Bronchial smooth muscle cell (primary cell): ENCODE measurements around the gene GFRA1. TPM values are rescaled to one million over a fixed set of nuclear protein-coding genes. Genes with fewer than 3 reads are reported as not detected.

Experiments used
- total RNA-seq: library from RNA; depleted of rRNA; stranded (reverse); fragments of >200 nt; gene quantifications from 2 replicates; pipeline ENCODE4 v1.2.1, GENCODE V29; 2014

Gene GFRA1
- under 0.01 TPM in 2 replicates for total RNA-seq

GRCh38 chr10:116272440-116273283 lies at the start of gene GFRA1:
Gene GFRA1, minus strand, starts transcription at chr10:116273206. Its CDS starts 1,177 bp downstream, at chr10:116272029.

Other genes starting within 250 kb of the GFRA1 start
- not detected in 2 replicates for gene CCDC172, start 51.2 kb upstream of the GFRA1 start, total RNA-seq
- gene PNLIPRP3, start 154.6 kb upstream of the GFRA1 start, total RNA-seq: under 0.01 TPM in 1 of 2 replicates, not detected in the other